Measurements from ENCODE around the gene MALSU1. TPM values are rescaled to one million over a fixed set of nuclear protein-coding genes. Genes with fewer than 3 reads are reported as not detected.
A peak's percentile ranks its signal among the peaks of the same experiment; 100 is the strongest.

Gene MALSU1
- polyA plus RNA-seq, 4 donors = 34.4 to 42.7 (median 36.2) TPM

- Histone ChIP-seq H3K27ac (ENCODE audit: low read depth in 1 of 3, low read length in 2 of 3) (no peak overlapping the region), H3K4me3 (ENCODE audit: low read depth in 1 of 3, low read length in 3 of 3) (no peak overlapping the region), H3K27me3 (ENCODE audit: control insufficient read depth in 3 of 3, insufficient read depth in 3 of 3, low read length in 3 of 3) (no peaks in the 10 kb centered on the region), H3K9me3 (ENCODE audit: control insufficient read depth in 2 of 2, insufficient read depth in 1 of 2, low read depth in 1 of 2, low read length in 1 of 2) (no peaks in the 10 kb centered on the region), H3K36me3 (ENCODE audit: control insufficient read depth in 3 of 3, insufficient read depth in 2 of 3, low read depth in 1 of 3, low read length in 3 of 3) (peaks cover 0 to 8% (median 0%) of the 10 kb centered on the region in 3 donors), H3K4me1 (ENCODE audit: control insufficient read depth in 3 of 3, insufficient read depth in 2 of 3, low read depth in 1 of 3, low read length in 2 of 3) (peaks cover 0 to 3% (median 0%) of the 10 kb centered on the region in 3 donors)
- WGBS, 3 donors = 41 to 69% (median 53%) methylated on average over 2 to 3 of the region's 3 CpGs
- FAIRE-seq (no peak), DNase-seq (no peak)
These were observed 57.0 kb downstream of the MALSU1 start for GRCh38 chr7:23356168-23356567.

- Histone ChIP-seq H3K4me3 (ENCODE audit: low read depth in 1 of 3, low read length in 3 of 3) (no peak overlapping the region), H3K36me3 (ENCODE audit: control insufficient read depth in 3 of 3, insufficient read depth in 2 of 3, low read depth in 1 of 3, low read length in 3 of 3) (peaks cover 0 to 6% (median 0%) of the 10 kb centered on the region in 3 donors), H3K4me1 (ENCODE audit: control insufficient read depth in 3 of 3, insufficient read depth in 2 of 3, low read depth in 1 of 3, low read length in 2 of 3) (peaks cover 0 to 3% (median 0%) of the 10 kb centered on the region in 3 donors), H3K27me3 (ENCODE audit: control insufficient read depth in 3 of 3, insufficient read depth in 3 of 3, low read length in 3 of 3) (no peaks in the 10 kb centered on the region), H3K27ac (ENCODE audit: low read depth in 1 of 3, low read length in 2 of 3) (no peak overlapping the region), H3K9me3 (ENCODE audit: control insufficient read depth in 2 of 2, insufficient read depth in 1 of 2, low read depth in 1 of 2, low read length in 1 of 2) (no peaks in the 10 kb centered on the region)
- WGBS, 3 donors = 29 to 61% (median 32%) methylated on average over 3 of the region's 3 CpGs
- DNase-seq = no peak
- FAIRE-seq = no peak
These were observed 57.6 kb downstream of the MALSU1 start for GRCh38 chr7:23356726-23357125.

- Histone ChIP-seq H3K4me1 (ENCODE audit: control insufficient read depth in 3 of 3, insufficient read depth in 2 of 3, low read depth in 1 of 3, low read length in 2 of 3) (peaks cover 0 to 3% (median 0%) of the 10 kb centered on the region in 3 donors), H3K4me3 (ENCODE audit: low read depth in 1 of 3, low read length in 3 of 3) (no peak overlapping the region), H3K9me3 (ENCODE audit: control insufficient read depth in 2 of 2, insufficient read depth in 1 of 2, low read depth in 1 of 2, low read length in 1 of 2) (no peaks in the 10 kb centered on the region), H3K36me3 (ENCODE audit: control insufficient read depth in 3 of 3, insufficient read depth in 2 of 3, low read depth in 1 of 3, low read length in 3 of 3) (peaks cover 0 to 6% (median 0%) of the 10 kb centered on the region in 3 donors), H3K27me3 (ENCODE audit: control insufficient read depth in 3 of 3, insufficient read depth in 3 of 3, low read length in 3 of 3) (no peaks in the 10 kb centered on the region), H3K27ac (ENCODE audit: low read depth in 1 of 3, low read length in 2 of 3) (no peak overlapping the region)
- DNase-seq (peak; percentile 36 to 65), FAIRE-seq (no peak)
- WGBS, 3 donors = 5 to 22% (median 10%) methylated on average over 6 of the region's 6 CpGs
These were observed 58.3 kb downstream of the MALSU1 start for GRCh38 chr7:23357190-23358093.

- Histone ChIP-seq H3K4me3 (ENCODE audit: low read depth in 1 of 3, low read length in 3 of 3) (no peak overlapping the region), H3K4me1 (ENCODE audit: control insufficient read depth in 3 of 3, insufficient read depth in 2 of 3, low read depth in 1 of 3, low read length in 2 of 3) (peaks cover 0 to 3% (median 0%) of the 10 kb centered on the region in 3 donors), H3K27me3 (ENCODE audit: control insufficient read depth in 3 of 3, insufficient read depth in 3 of 3, low read length in 3 of 3) (no peaks in the 10 kb centered on the region), H3K36me3 (ENCODE audit: control insufficient read depth in 3 of 3, insufficient read depth in 2 of 3, low read depth in 1 of 3, low read length in 3 of 3) (peaks cover 0 to 10% (median 0%) of the 10 kb centered on the region in 3 donors), H3K9me3 (ENCODE audit: control insufficient read depth in 2 of 2, insufficient read depth in 1 of 2, low read depth in 1 of 2, low read length in 1 of 2) (no peaks in the 10 kb centered on the region), H3K27ac (ENCODE audit: low read depth in 1 of 3, low read length in 2 of 3) (no peak overlapping the region)
- 89 to 97% (median 97%) methylated on average over 2 of the region's 2 CpGs for whole genome bisulfite sequencing, 3 donors
- FAIRE-seq = no peak
- DNase-seq = no peak
These were observed 59.1 kb downstream of the MALSU1 start for GRCh38 chr7:23358152-23358674.

Other genes starting within 250 kb of the MALSU1 start
- 10 to 100 TPM; 12.5 to 24.8 (median 16.1) TPM for gene KLHL7, start 193.6 kb upstream of the MALSU1 start, polyA plus RNA-seq
- 10 to 100 TPM; 25.1 to 46.6 (median 32.4) TPM for gene NUP42, start 117.3 kb upstream of the MALSU1 start, polyA plus RNA-seq
- 10 to 100 TPM in 2 of 4 donors, 1 to 10 TPM in 2; 1.6 to 27.0 (median 7.1) TPM for gene GPNMB, start 52.6 kb upstream of the MALSU1 start, polyA plus RNA-seq
- 10 to 100 TPM in 1 of 4 donors, under 1 TPM in 1, not detected in 2; 0.75 to 66.3 TPM for gene IGF2BP3, start 171.2 kb downstream of the MALSU1 start, polyA plus RNA-seq
- gene TRA2A, start 232.6 kb downstream of the MALSU1 start, polyA plus RNA-seq = 100 to 1,000 TPM in 1 of 4 donors, 10 to 100 TPM in 3; 35.4 to 150 (median 47.3) TPM

Measured in small intestine (tissue), 7 donors.